A549 (cell line): ENCODE data around the gene TXNRD2.
"Not testable (repeated sequence)": the region's sequence is repeated elsewhere in the genome, so short reads cannot be mapped to it uniquely, and the experiment has no call there.

ENCODE experiments used
- CBX8 ChIP-seq: fragments of 200-600 bp; sonication (generic); IDR thresholded peaks from 2 replicates; pipeline ENCODE4 v1.6.1; 2016
- EP300 ChIP-seq, 2 experiments: fragments of >200 bp; sonication (Bioruptor Twin); formaldehyde crosslinking; IDR thresholded peaks; 2 replicates in 1 of 2; 3 replicates in 1 of 2; pipeline ENCODE4 v1.6.1; 2016 to 2017
- MYC ChIP-seq: IDR thresholded peaks from 2 replicates; pipeline ENCODE4 v1.6.1; 2012; ENCODE audit warnings: mild to moderate bottlenecking, inconsistent platforms, low read length, improper control_type of control experiment, borderline replicate concordance
- POLR2A ChIP-seq: IDR thresholded peaks from 2 replicates; pipeline ENCODE4 v1.6.1; 2012; ENCODE audit warnings: mild to moderate bottlenecking, low read length
- SMC3 ChIP-seq: fragments of >200 bp; sonication (Bioruptor Twin); formaldehyde crosslinking; IDR thresholded peaks from 3 replicates; pipeline ENCODE4 v1.6.1; 2018; ENCODE audit warnings: inconsistent platforms
- TF ChIP-seq, protein P1 (sequence below): fragments of >200 bp; sonication (Bioruptor Twin); formaldehyde crosslinking; IDR thresholded peaks from 3 replicates; pipeline ENCODE4 v1.5.1; 2016
- TF ChIP-seq, protein P2 (sequence below): fragments of 450-650 bp; IDR thresholded peaks from 2 replicates; pipeline ENCODE4 v1.6.1; 2014; ENCODE audit warnings: antibody characterized with exemption
- TF ChIP-seq, protein P3 (sequence below): fragments of 250-450 bp; sonication (Bioruptor Pico); IDR thresholded peaks from 2 replicates; pipeline ENCODE4 v1.5.0; 2021; ENCODE audit warnings: mild to moderate bottlenecking, moderate library complexity, borderline replicate concordance
- TF ChIP-seq, protein P4 (sequence below): IDR thresholded peaks from 2 replicates; pipeline ENCODE4 v1.6.1; 2012
- TF ChIP-seq, protein P5 (sequence below): fragments of 200-600 bp; sonication (generic); IDR thresholded peaks from 2 replicates; pipeline ENCODE4 v1.6.1; 2016; ENCODE audit warnings: antibody characterized with exemption, mild to moderate bottlenecking, moderate library complexity

DNA sequence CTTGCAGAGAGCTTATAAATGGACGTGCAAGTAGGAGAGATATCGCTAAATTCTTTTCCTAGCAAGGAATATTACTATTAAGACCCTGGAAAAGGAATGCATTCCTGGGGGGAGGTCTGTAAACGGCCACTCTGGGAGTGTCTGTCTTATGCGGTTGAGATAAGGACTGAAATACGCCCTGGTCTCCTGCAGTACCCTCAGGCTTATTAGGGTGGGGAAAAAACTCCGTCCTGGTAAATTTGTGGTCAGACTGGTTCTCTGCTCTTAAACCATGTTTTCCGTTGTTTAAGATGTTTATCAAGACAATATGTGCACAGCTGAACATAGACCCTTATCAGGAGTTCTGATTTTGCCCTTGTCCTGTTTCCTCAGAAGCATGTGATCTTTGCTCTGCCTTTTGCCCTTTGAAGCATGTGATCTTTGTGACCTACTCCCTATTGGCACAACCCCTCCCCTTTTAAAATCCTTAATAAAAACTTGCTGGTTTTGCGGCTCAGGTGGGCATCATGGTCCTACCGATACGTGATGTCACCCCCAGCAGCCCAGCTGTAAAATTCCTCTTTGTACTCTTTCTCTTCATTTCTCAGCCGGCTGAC, 6.4 kb downstream of the TXNRD2 start:
- TF ChIP-seq, protein P1, sequence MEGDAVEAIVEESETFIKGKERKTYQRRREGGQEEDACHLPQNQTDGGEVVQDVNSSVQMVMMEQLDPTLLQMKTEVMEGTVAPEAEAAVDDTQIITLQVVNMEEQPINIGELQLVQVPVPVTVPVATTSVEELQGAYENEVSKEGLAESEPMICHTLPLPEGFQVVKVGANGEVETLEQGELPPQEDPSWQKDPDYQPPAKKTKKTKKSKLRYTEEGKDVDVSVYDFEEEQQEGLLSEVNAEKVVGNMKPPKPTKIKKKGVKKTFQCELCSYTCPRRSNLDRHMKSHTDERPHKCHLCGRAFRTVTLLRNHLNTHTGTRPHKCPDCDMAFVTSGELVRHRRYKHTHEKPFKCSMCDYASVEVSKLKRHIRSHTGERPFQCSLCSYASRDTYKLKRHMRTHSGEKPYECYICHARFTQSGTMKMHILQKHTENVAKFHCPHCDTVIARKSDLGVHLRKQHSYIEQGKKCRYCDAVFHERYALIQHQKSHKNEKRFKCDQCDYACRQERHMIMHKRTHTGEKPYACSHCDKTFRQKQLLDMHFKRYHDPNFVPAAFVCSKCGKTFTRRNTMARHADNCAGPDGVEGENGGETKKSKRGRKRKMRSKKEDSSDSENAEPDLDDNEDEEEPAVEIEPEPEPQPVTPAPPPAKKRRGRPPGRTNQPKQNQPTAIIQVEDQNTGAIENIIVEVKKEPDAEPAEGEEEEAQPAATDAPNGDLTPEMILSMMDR: not testable (repeated sequence)
- TF ChIP-seq, protein P2, sequence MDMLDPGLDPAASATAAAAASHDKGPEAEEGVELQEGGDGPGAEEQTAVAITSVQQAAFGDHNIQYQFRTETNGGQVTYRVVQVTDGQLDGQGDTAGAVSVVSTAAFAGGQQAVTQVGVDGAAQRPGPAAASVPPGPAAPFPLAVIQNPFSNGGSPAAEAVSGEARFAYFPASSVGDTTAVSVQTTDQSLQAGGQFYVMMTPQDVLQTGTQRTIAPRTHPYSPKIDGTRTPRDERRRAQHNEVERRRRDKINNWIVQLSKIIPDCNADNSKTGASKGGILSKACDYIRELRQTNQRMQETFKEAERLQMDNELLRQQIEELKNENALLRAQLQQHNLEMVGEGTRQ: not testable (repeated sequence)
- not testable (repeated sequence) for TF ChIP-seq MYC; POLR2A; SMC3; EP300 (IDR thresholded peaks at IDR 0.05); CBX8
- TF ChIP-seq, protein P3, sequence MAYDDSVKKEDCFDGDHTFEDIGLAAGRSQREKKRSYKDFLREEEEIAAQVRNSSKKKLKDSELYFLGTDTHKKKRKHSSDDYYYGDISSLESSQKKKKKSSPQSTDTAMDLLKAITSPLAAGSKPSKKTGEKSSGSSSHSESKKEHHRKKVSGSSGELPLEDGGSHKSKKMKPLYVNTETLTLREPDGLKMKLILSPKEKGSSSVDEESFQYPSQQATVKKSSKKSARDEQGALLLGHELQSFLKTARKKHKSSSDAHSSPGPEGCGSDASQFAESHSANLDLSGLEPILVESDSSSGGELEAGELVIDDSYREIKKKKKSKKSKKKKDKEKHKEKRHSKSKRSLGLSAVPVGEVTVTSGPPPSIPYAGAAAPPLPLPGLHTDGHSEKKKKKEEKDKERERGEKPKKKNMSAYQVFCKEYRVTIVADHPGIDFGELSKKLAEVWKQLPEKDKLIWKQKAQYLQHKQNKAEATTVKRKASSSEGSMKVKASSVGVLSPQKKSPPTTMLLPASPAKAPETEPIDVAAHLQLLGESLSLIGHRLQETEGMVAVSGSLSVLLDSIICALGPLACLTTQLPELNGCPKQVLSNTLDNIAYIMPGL (CRISPR knock-in tag): not testable (repeated sequence)
- TF ChIP-seq, protein P4, sequence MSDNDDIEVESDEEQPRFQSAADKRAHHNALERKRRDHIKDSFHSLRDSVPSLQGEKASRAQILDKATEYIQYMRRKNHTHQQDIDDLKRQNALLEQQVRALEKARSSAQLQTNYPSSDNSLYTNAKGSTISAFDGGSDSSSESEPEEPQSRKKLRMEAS: not testable (repeated sequence)
- TF ChIP-seq, protein P5, sequence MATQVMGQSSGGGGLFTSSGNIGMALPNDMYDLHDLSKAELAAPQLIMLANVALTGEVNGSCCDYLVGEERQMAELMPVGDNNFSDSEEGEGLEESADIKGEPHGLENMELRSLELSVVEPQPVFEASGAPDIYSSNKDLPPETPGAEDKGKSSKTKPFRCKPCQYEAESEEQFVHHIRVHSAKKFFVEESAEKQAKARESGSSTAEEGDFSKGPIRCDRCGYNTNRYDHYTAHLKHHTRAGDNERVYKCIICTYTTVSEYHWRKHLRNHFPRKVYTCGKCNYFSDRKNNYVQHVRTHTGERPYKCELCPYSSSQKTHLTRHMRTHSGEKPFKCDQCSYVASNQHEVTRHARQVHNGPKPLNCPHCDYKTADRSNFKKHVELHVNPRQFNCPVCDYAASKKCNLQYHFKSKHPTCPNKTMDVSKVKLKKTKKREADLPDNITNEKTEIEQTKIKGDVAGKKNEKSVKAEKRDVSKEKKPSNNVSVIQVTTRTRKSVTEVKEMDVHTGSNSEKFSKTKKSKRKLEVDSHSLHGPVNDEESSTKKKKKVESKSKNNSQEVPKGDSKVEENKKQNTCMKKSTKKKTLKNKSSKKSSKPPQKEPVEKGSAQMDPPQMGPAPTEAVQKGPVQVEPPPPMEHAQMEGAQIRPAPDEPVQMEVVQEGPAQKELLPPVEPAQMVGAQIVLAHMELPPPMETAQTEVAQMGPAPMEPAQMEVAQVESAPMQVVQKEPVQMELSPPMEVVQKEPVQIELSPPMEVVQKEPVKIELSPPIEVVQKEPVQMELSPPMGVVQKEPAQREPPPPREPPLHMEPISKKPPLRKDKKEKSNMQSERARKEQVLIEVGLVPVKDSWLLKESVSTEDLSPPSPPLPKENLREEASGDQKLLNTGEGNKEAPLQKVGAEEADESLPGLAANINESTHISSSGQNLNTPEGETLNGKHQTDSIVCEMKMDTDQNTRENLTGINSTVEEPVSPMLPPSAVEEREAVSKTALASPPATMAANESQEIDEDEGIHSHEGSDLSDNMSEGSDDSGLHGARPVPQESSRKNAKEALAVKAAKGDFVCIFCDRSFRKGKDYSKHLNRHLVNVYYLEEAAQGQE: not testable (repeated sequence)
